Loucy (cell line): ENCODE data around the gene HOXB9.

ENCODE experiments used
- H2AFZ ChIP-seq: fragments of 200-600 bp; sonication (generic); 2 replicates; pipeline ENCODE4 v1.6.0; 2016; ENCODE audit warnings: antibody characterized with exemption, mild to moderate bottlenecking, low read length, moderate library complexity
- H3F3A ChIP-seq: fragments of 200-600 bp; 2 replicates; pipeline ENCODE4 v1.6.0; 2016; ENCODE audit warnings: antibody characterized with exemption, low read depth, mild to moderate bottlenecking
- H3K27me3 ChIP-seq: fragments of 200-600 bp; sonication (generic); 2 replicates; pipeline ENCODE4 v1.6.1; 2014; ENCODE audit warnings: low read length, mild to moderate bottlenecking; ENCODE audit not compliant: insufficient read depth, poor library complexity, severe bottlenecking
- H3K36me3 ChIP-seq: fragments of 200-600 bp; sonication (generic); 2 replicates; pipeline ENCODE4 v1.6.1; 2016; ENCODE audit warnings: low read length; ENCODE audit not compliant: insufficient read depth
- H3K4me1 ChIP-seq: fragments of 200-600 bp; sonication (generic); 2 replicates; pipeline ENCODE4 v1.5.1; 2014; ENCODE audit warnings: low read length, mild to moderate bottlenecking; ENCODE audit not compliant: insufficient read depth, poor library complexity, severe bottlenecking
- H3K4me2 ChIP-seq: fragments of 200-600 bp; sonication (generic); 2 replicates; pipeline ENCODE4 v1.6.0; 2014; ENCODE audit warnings: antibody characterized with exemption, low read length, low read depth, mild to moderate bottlenecking; ENCODE audit not compliant: poor library complexity, severe bottlenecking
- H3K4me3 ChIP-seq: fragments of 200-600 bp; sonication (generic); 2 replicates; pipeline ENCODE4 v1.5.1; 2014; ENCODE audit warnings: low read length, mild to moderate bottlenecking, mixed read lengths; ENCODE audit not compliant: poor library complexity, severe bottlenecking
- H3K79me2 ChIP-seq: fragments of 200-600 bp; sonication (generic); 2 replicates; pipeline ENCODE4 v1.6.1; 2014; ENCODE audit warnings: low read length; ENCODE audit not compliant: insufficient read depth
- H3K9ac ChIP-seq: fragments of 200-600 bp; sonication (generic); 2 replicates; pipeline ENCODE4 v1.6.0; 2014; ENCODE audit warnings: mild to moderate bottlenecking, low read depth, low read length, moderate library complexity; ENCODE audit not compliant: poor library complexity, severe bottlenecking
- H3K9me2 ChIP-seq: fragments of 200-600 bp; sonication (generic); replicated peaks from 2 replicates; pipeline ENCODE4 v1.6.1; 2016; ENCODE audit warnings: low read depth, low read length, mixed read lengths
- H3K9me3 ChIP-seq: fragments of 200-600 bp; sonication (generic); 2 replicates; pipeline ENCODE4 v1.6.1; 2014; ENCODE audit warnings: mild to moderate bottlenecking, antibody characterized with exemption, low read length, low read depth; ENCODE audit not compliant: insufficient read depth
- H4K20me1 ChIP-seq: fragments of 200-600 bp; sonication (generic); 2 replicates; pipeline ENCODE4 v1.6.0; 2014; ENCODE audit warnings: antibody characterized with exemption, low read length, mild to moderate bottlenecking; ENCODE audit not compliant: insufficient read depth, poor library complexity, severe bottlenecking
- EZH2phosphoT487 ChIP-seq: fragments of 200-600 bp; IDR thresholded peaks from 2 replicates; pipeline ENCODE4 v1.6.1; 2018; ENCODE audit warnings: antibody characterized with exemption, mild to moderate bottlenecking, moderate library complexity, borderline replicate concordance
- TF ChIP-seq, protein P1 (sequence below): fragments of 200-600 bp; sonication (generic); conservative IDR thresholded peaks from 2 replicates; pipeline ENCODE4 v1.5.1; 2014; ENCODE audit warnings: mild to moderate bottlenecking, antibody characterized with exemption, low read length

The HOXB9 gene

GRCh38 chr17:48611213-48611612 is 14.9 kb downstream of the HOXB9 start:
- Histone ChIP-seq H2AFZ (no peak overlapping the region), H3K79me2 (peaks cover 100% of the 10 kb centered on the region), H3K36me3 (no peaks in the 10 kb centered on the region), H3F3A (peaks cover 8% of the 10 kb centered on the region; the same call in 1 of the 2 replicates), H3K9me2 (no peaks in the 10 kb centered on the region), H3K4me1 (peaks cover 36% of the 10 kb centered on the region), H4K20me1 (peaks cover 9% of the 10 kb centered on the region), H3K4me2 (peak overlapping the region; percentile 98), H3K4me3 (peak overlapping the region; percentile 89), H3K27me3 (peaks cover 18% of the 10 kb centered on the region), H3K9ac (peak overlapping the region; percentile 100), H3K9me3 (no peaks in the 10 kb centered on the region)
- no peak for TF ChIP-seq EZH2phosphoT487
- TF ChIP-seq, protein P1, sequence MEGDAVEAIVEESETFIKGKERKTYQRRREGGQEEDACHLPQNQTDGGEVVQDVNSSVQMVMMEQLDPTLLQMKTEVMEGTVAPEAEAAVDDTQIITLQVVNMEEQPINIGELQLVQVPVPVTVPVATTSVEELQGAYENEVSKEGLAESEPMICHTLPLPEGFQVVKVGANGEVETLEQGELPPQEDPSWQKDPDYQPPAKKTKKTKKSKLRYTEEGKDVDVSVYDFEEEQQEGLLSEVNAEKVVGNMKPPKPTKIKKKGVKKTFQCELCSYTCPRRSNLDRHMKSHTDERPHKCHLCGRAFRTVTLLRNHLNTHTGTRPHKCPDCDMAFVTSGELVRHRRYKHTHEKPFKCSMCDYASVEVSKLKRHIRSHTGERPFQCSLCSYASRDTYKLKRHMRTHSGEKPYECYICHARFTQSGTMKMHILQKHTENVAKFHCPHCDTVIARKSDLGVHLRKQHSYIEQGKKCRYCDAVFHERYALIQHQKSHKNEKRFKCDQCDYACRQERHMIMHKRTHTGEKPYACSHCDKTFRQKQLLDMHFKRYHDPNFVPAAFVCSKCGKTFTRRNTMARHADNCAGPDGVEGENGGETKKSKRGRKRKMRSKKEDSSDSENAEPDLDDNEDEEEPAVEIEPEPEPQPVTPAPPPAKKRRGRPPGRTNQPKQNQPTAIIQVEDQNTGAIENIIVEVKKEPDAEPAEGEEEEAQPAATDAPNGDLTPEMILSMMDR, result no peak

DNA sequence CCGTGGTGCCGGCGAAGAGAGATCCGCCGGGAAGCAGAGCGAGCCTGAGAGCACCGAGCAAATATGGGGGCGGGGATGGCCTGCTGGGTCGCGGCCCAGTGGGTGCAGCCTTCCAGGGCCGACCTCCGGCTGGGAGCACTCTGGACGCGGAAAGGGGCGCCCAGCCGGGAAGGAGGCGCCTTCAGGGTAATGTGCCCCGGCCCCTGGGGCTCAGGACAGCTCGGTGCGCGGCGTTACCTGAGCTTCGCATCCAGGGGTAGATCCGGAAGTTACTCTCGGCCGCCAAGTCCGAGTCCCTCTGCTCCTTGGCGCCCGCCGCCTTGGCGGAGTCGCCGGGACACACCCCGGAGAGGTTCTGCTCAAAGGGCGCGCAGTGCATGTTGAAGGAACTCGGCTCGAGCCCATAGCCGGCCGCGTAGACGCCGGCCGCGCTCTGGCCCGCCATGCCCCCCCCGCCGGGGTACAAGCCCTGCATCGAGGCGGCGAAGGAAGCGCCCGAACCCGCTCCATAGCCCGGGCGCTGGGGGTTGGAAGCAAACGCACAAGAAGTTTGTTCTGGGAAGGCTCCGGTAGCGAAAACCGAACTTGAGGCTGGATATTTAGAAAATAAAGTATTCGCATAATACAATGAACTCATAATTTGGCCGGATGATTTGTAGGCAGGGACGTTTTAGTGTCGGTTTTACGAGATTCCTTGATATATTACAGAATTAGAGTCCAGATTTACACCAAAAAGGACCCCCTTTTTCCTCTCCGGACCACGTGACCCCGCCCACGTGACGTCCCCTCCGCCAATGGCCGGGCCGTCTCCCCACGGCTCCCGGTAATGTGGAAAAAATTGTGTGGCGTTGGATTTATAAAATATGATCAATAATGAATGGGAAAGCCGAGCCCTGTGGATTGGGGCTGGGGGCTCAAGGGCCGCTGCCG is 15.6 kb downstream of the HOXB9 start, which contains the start of gene HOXB7:
Gene HOXB7 (minus strand): TSS at position 736 of the 930 bp plus-strand sequence. CDS start 99 bp downstream, at position 637.
- Histone ChIP-seq H3K79me2 (peaks cover 100% of the 10 kb centered on the region), H4K20me1 (peaks cover 9% of the 10 kb centered on the region), H3K4me2 (peak within 1 kb of the TSS; percentile 98), H3K4me1 (peaks cover 38% of the 10 kb centered on the region), H3K4me3 (peak within 1 kb of the TSS; percentile 89), H3K9me3 (no peaks in the 10 kb centered on the region), H3F3A (0 out of 2 replicates have a peak, but pooled peaks cover 4% of the 10 kb centered on the region), H3K9me2 (no peaks in the 10 kb centered on the region), H3K9ac (peak within 1 kb of the TSS; percentile 100), H3K27me3 (peaks cover 18% of the 10 kb centered on the region), H3K36me3 (no peaks in the 10 kb centered on the region), H2AFZ (no peak within 1 kb of the TSS)
- no peak for TF ChIP-seq EZH2phosphoT487
- TF ChIP-seq, protein P1, result no peak

DNA sequence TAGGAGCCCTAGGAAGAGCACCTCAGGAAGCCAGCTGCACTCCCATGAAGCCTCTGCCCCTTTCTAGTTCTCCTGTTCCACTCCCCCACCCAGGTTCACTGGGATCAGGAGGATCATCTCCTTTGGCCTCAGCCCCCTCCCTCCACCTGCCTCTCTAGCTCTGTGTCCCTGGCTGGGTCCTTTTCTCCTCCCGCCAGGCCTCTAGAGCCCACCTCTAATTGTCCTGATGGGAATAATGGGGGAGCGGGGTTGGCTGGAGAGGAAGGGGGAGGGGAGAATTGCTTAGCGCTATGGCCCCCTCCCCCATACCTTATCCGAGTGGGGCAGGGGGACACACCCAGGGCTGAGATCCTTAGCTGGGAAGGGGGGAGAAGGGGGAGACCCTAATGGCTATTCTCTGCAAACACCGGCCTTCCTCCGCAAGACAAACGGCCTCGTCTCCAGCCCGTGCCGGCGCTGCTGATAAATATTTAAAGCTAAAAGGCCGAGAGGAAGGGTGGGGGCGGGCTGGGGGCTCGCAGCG is 16.3 kb downstream of the HOXB9 start:
- Histone ChIP-seq H3K4me2 (peak overlapping the region; percentile 98), H2AFZ (no peak overlapping the region), H3K36me3 (no peaks in the 10 kb centered on the region), H3K4me3 (peak overlapping the region; percentile 89), H3K4me1 (peaks cover 40% of the 10 kb centered on the region), H3K9me2 (no peaks in the 10 kb centered on the region), H4K20me1 (peaks cover 9% of the 10 kb centered on the region), H3K9ac (peak overlapping the region; percentile 100), H3K9me3 (no peaks in the 10 kb centered on the region), H3K79me2 (peaks cover 100% of the 10 kb centered on the region), H3K27me3 (peaks cover 18% of the 10 kb centered on the region), H3F3A (0 out of 2 replicates have a peak, but pooled peaks cover 4% of the 10 kb centered on the region)
- TF ChIP-seq, protein P1, result no peak
- no peak for TF ChIP-seq EZH2phosphoT487
